GM18909 (cell line): Measurements from ENCODE around the gene KANK3.
A peak's percentile ranks its signal among the peaks of the same experiment; 100 is the strongest.

ENCODE experiments used
- ATAC-seq: cut with Tn5 transposase; IDR thresholded peaks from one replicate; pipeline ENCODE4 v1.9.1; 2021; ENCODE audit warnings: mild to moderate bottlenecking; ENCODE audit not compliant: unreplicated experiment, poor library complexity

Gene KANK3

GRCh38 chr19:8340341-8341096, 2.5 kb downstream of the KANK3 start:
- no peak for ATAC-seq

- ATAC-seq, result no peak
These were observed 4.2 kb downstream of the KANK3 start for GRCh38 chr19:8338835-8339234.

DNA sequence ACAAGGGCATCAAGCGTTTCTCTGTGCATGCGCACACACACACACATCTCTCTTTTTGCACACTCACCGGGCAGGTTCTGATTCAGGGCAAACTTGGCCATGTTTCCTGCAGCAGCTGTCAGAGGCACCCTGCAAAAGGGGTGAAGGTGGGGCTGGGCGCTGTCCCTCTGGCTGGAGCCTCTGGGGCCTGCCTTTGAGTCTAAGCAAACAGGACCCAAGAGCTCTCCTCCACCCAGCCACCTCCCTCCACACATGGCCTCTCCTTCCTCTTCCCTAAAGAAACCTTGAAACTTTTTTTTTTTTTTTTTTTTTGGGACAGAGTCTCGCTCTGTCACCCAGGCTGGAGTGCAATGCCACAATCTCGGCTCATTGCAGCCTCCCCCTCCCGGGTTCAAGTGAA, 5.3 kb downstream of the KANK3 start:
- ATAC-seq, result no peak

DNA sequence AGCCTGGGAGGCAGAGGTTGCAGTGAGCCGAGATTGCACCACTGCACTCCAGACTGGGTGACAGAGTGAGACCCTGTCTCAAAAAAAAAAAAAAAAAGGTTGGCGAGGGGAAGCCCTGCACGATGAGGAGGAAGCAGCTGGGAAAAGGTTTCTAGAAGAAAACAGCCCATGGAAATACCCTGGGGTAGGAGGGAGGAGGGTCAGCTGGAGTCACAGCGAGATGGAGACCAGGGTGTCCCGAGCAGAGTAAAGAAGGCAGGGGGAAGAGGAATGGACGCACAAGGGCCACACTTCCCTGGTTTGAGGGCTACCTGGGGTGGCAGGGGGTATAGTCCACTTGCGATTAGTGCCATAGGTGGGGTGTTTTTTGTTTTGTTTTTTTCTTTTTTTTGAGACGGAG, 6.4 kb downstream of the KANK3 start:
- no peak for ATAC-seq

DNA sequence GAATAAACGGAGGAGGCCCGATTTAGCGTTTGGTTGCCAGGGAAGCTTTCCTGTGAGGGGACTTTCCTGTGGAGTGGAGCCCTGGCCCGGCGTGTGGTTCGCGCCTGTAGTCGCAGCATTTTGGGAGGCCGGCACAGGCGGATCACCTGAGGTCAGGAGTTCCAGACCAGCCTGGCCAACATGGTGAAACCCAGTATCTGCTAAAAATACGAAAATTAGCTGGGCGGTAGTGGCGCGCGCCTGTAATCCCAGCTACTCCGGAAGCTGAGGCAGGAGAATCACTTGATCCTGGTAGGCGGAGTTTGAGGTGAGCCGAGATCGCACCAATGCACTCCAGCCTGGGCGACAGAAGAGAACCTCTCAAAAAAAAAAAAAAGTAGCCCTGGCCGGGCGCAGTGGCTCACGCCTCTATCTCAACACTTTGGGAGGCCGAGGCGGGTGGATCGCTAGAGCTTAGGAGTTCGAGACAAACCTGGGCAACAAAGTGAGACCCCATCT, 6.9 kb downstream of the KANK3 start:
- ATAC-seq, result no peak

GRCh38 chr19:8335343-8336071, 7.6 kb downstream of the KANK3 start:
- ATAC-seq, result peak; percentile 45

DNA sequence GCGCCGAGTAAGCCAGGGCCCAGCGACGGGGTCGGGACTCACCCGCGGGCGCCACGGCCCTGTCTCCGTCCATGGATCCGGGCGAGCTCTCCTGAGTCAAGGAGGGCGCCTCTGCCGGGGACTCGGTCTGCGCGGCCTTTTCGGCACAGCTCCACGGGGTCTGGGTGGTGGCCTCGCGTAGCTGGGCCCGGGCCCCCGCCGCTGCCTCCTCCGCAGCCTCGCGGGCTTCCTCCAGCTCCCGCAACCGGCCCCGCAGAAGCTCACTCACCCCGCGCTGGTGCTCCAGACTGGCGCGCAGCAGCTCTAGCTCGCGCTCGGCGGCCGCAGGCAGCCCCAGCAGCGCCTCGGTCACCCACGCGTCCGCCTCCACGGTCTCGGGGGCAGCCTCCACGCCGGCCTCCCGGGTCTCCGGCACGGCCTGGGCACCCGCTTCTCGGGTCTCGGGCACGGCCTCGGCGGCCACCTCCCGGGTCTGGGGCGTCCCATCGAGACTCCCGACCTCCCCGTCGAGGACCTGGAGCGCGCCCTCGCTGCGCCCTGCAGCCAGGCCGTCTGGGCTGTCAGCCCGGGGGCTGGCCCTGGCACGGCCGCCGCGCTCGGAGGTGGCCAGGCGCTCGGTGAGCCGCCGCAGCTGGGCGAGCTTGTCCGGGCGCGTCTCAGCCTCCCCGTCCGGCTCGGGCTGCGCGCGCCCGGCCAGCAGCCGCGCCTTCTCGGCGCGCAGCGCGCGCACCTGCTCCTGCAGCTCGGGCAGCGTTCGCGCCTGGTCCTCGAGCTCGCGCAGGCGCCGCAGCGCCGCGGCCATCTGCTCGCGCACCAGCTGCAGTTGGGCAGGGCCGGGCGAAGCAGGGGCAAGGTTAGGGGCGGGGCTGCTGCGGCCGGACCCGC, 8.4 kb downstream of the KANK3 start:
- peak; percentile 67 for ATAC-seq

GRCh38 chr19:8333767-8334457, 9.2 kb downstream of the KANK3 start:
- no peak for ATAC-seq

DNA sequence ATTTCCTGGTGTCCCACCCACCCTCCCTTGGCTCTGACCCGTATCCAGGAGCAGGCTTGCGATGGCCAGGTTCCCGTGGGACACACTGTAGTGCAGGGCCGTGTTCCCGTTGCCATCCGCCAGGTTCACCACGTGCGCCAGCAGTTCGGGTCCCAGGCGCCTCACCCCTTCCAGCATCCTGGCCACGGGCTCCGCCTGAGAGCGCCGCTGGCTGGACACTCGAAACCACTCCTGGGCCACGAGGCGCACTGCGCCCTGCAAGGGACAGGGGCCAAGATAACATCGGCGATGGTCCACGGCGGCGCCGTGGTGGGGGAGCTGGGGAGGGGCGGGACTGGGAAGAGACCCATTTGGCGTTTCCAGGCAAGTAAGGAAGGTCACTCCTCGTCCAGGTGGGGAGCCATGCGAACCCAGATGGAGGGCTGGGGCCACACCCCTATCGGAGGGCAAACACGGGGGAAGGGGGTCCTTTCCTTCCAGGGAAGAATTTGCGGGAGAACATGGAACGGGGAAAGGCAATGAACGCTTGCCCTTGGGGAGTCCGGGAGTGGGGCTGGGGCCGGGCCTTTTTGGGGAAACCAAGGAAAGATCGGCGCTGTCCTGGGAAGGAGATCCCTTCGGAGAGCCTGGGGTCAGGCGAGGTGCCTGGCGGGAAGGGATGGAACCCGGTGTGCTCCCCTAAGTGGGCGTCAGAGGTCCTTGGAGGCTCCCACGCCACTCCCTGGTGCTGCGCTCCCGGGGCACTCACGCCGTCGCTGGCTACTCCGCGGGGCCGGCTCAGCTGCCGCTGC, 9.9 kb downstream of the KANK3 start:
- ATAC-seq, result no peak

GRCh38 chr19:8331263-8331845, 11.7 kb downstream of the KANK3 start:
- no peak for ATAC-seq

- ATAC-seq, result no peak
These were observed 13.1 kb downstream of the KANK3 start for GRCh38 chr19:8329996-8330395.

GRCh38 chr19:8325454-8325853, 17.6 kb downstream of the KANK3 start:
- no peak for ATAC-seq

- no peak for ATAC-seq
These were observed 18.6 kb downstream of the KANK3 start for GRCh38 chr19:8324186-8325050.

GRCh38 chr19:8323781-8324185, 19.3 kb downstream of the KANK3 start:
- no peak for ATAC-seq

DNA sequence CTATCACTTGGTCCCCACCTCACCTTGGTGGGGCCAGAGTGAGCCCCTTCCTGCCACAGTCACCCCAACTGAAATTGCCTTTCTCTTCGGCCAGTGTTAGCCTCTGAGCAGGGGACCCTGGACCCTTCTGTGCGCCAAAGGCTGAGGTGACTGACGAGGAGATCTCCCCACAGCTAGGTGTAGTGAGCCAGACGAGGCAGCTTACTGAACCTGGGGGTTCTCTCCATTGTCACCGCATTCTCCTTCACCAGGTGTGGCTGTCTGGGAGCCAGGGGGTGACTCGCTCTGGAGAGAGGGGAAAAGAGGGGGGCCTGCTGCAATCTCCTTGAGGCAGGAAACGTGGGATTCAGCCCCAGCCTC, 20.4 kb downstream of the KANK3 start:
- no peak for ATAC-seq

- no peak for ATAC-seq
These were observed 20.9 kb downstream of the KANK3 start for GRCh38 chr19:8321986-8322637.

DNA sequence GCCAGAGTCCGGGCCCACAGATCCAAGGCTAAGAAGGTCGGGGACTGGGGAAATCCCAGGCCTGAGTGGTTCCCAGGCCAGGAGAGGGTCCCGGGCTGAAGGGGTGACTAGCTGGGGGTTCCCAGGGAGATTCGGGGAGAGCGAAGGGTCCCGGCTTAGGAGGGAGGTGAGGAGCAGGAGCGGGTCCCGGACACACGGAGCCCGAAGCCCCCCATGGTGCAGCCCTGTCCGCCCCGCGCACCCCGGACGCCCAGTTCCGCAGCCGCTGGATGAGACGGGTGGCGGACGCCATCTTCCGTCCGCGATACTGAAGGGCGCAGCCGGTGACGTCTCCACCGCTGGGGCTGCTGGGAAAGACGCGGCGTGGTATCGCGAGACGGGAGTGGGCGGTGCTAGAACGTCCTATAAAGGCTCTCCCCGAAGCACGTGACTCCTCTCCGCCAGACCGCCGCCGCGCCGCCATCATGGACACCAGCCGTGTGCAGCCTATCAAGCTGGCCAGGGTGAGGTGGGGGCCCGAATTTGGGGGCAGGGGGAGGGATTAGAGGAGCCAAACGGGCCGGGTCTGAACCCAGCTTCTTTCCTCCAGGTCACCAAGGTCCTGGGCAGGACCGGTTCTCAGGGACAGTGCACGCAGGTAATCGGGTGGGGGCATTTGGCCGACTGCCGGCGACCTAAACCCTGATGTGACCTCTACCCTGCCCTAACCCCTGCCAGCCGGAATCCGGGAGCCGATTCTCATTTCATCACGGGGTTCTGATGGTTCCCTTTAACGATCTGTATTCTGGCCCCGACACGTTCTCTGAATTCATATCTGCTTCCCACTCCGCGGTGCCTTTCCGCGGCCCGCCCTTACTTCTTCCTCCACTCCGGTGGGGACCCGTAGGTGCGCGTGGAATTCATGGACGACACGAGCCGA, 21.7 kb downstream of the KANK3 start, which contains the start of the genes NDUFA7 and RPS28:
NDUFA7 (minus strand) TSS at position 309 of the 919 bp plus-strand sequence; CDS start at position 292, 17 bp downstream.
RPS28 (plus strand) TSS at position 430 of the 919 bp plus-strand sequence; CDS start at position 465, 35 bp downstream.
- peak; percentile 93 for ATAC-seq
